Neural cell (in vitro differentiated cells): Measurements from ENCODE around the gene RAI14. TPM values are rescaled to one million over a fixed set of nuclear protein-coding genes. Genes with fewer than 3 reads are reported as not detected.

Experiments
- H2AFZ ChIP-seq: fragments of 200-600, 300-800 bp; sonication (generic), shearing (Covaris generic); 2 replicates; pipeline ENCODE4 v1.6.0; 2014; ENCODE audit warnings: low read depth, mild to moderate bottlenecking, antibody characterized with exemption, low read length, moderate library complexity
- H3F3A ChIP-seq: fragments of 200-600 bp; shearing (Covaris generic); 2 replicates; pipeline ENCODE4 v1.6.1; 2016; ENCODE audit warnings: mild to moderate bottlenecking, moderate library complexity, mixed read lengths, antibody characterized with exemption, low read length; ENCODE audit not compliant: insufficient read depth, poor library complexity, severe bottlenecking
- H3K27ac ChIP-seq: fragments of 200-600, 300-800 bp; sonication (generic), shearing (Covaris generic); 2 replicates; pipeline ENCODE4 v1.5.1; 2014; ENCODE audit warnings: mild to moderate bottlenecking, low read length, moderate library complexity
- H3K27me3 ChIP-seq: fragments of 300-800, 200-600 bp; sonication (generic), shearing (Covaris generic); 2 replicates; pipeline ENCODE4 v1.6.0; 2014; ENCODE audit warnings: mild to moderate bottlenecking, low read depth, low read length, moderate library complexity; ENCODE audit not compliant: insufficient read depth
- H3K36me3 ChIP-seq: fragments of 300-800, 200-600 bp; sonication (generic), shearing (Covaris generic); 2 replicates; pipeline ENCODE4 v1.5.1; 2014; ENCODE audit warnings: mild to moderate bottlenecking, antibody characterized with exemption, low read length, moderate library complexity; ENCODE audit not compliant: insufficient read depth
- H3K4me2 ChIP-seq: fragments of 300-800, 200-600 bp; sonication (generic), shearing (Covaris generic); 2 replicates; pipeline ENCODE4 v1.6.0; 2014; ENCODE audit warnings: mild to moderate bottlenecking, low read length
- H3K4me3 ChIP-seq: fragments of 300-800, 200-600 bp; sonication (generic), shearing (Covaris generic); 2 replicates; pipeline ENCODE4 v1.5.1; 2014; ENCODE audit warnings: mild to moderate bottlenecking, low read length, moderate library complexity
- H3K79me2 ChIP-seq: fragments of 200-600 bp; shearing (Covaris generic); replicated peaks from 2 replicates; pipeline ENCODE4 v1.6.0; 2014; ENCODE audit warnings: mild to moderate bottlenecking, low read length, moderate library complexity; ENCODE audit not compliant: insufficient read depth
- H3K9ac ChIP-seq: fragments of 300-800, 200-600 bp; sonication (generic), shearing (Covaris generic); 2 replicates; pipeline ENCODE4 v1.6.1; 2016; ENCODE audit warnings: mild to moderate bottlenecking, low read length, mixed read lengths
- H3K9me2 ChIP-seq: fragments of 200-600 bp; shearing (Covaris generic); 2 replicates; pipeline ENCODE4 v1.6.1; 2016; ENCODE audit warnings: mild to moderate bottlenecking, low read length, mixed read lengths; ENCODE audit not compliant: insufficient read depth
- H3K9me3 ChIP-seq: fragments of 200-600, 300-800 bp; sonication (generic), shearing (Covaris generic); 2 replicates; pipeline ENCODE4 v1.6.1; 2016; ENCODE audit warnings: mild to moderate bottlenecking, mixed run types, low read length, moderate library complexity, mixed read lengths
- H4K20me1 ChIP-seq: fragments of 200-600 bp; shearing (Covaris generic); 2 replicates; pipeline ENCODE4 v1.6.1; 2016; ENCODE audit warnings: mild to moderate bottlenecking, mixed run types; ENCODE audit not compliant: insufficient read depth
- CTCF ChIP-seq: fragments of 450-650 bp; IDR thresholded peaks from 2 replicates; pipeline ENCODE4 v1.5.1; 2014; ENCODE audit warnings: antibody characterized with exemption, mild to moderate bottlenecking, moderate library complexity; ENCODE audit not compliant: poor library complexity, severe bottlenecking
- EP300 ChIP-seq: fragments of 450-650 bp; conservative IDR thresholded peaks from 2 replicates; pipeline ENCODE4 v1.6.1; 2014; ENCODE audit warnings: antibody characterized with exemption, mild to moderate bottlenecking, moderate library complexity; ENCODE audit not compliant: poor library complexity, severe bottlenecking
- EZH2 ChIP-seq: fragments of 200-600, 300-800 bp; shearing (Covaris generic), sonication (generic); IDR thresholded peaks from 2 replicates; pipeline ENCODE4 v1.6.1; 2014; ENCODE audit warnings: antibody characterized with exemption, low read length, borderline replicate concordance, mild to moderate bottlenecking; ENCODE audit not compliant: insufficient read depth, poor library complexity, severe bottlenecking
- MXI1 ChIP-seq: fragments of 450-650 bp; conservative IDR thresholded peaks from 2 replicates; pipeline ENCODE4 v1.6.1; 2014; ENCODE audit warnings: antibody characterized with exemption, mild to moderate bottlenecking; ENCODE audit not compliant: poor library complexity, severe bottlenecking
- POLR2AphosphoS5 ChIP-seq: IDR thresholded peaks from 2 replicates; pipeline ENCODE4 v1.6.1; 2012
- RAD21 ChIP-seq: fragments of 450-650 bp; conservative IDR thresholded peaks from 2 replicates; pipeline ENCODE4 v1.6.1; 2014; ENCODE audit warnings: antibody characterized with exemption, mild to moderate bottlenecking, moderate library complexity
- REST ChIP-seq: IDR thresholded peaks from 2 replicates; pipeline ENCODE4 v1.6.1; 2012; ENCODE audit warnings: borderline replicate concordance
- SMC3 ChIP-seq: fragments of 450-650 bp; conservative IDR thresholded peaks from 2 replicates; pipeline ENCODE4 v1.6.1; 2014; ENCODE audit warnings: antibody characterized with exemption, mild to moderate bottlenecking, moderate library complexity; ENCODE audit not compliant: poor library complexity
- TAF1 ChIP-seq: IDR thresholded peaks from 2 replicates; pipeline ENCODE4 v1.6.1; 2012; ENCODE audit warnings: low read depth
- polyA plus RNA-seq: library from polyadenylated mRNA; depleted of rRNA; stranded (reverse); fragments of >200 nt; gene quantifications from 2 replicates; pipeline ENCODE4 v1.2.3, GENCODE V29; 2014

RAI14 gene
- polyA plus RNA-seq, 1 donor from 2014 or later: 7.8 TPM

GRCh38 chr5:34616651-34617050 is 39.5 kb upstream of the RAI14 start:
- H3K36me3 ChIP-seq: no peaks in the 10 kb centered on the region
- no peak overlapping the region for H3K27ac ChIP-seq
- no peak overlapping the region for H2AFZ ChIP-seq
- no peak overlapping the region for H3K9ac ChIP-seq
- no peaks in the 10 kb centered on the region for H3K9me2 ChIP-seq
- H3K9me3 ChIP-seq: no peaks in the 10 kb centered on the region
- no peaks in the 10 kb centered on the region for H4K20me1 ChIP-seq
- H3K4me2 ChIP-seq: no peak overlapping the region
- no peak overlapping the region for H3K4me3 ChIP-seq
- H3K79me2 ChIP-seq: no peaks in the 10 kb centered on the region
- H3K27me3 ChIP-seq: no peaks in the 10 kb centered on the region
- TF ChIP-seq SMC3 (no peak), POLR2AphosphoS5 (no peak), REST (no peak), MXI1 (no peak), TAF1 (no peak), EP300 (no peak), EZH2 (no peak), RAD21 (no peak), CTCF (no peak)
- no peaks in the 10 kb centered on the region for H3F3A ChIP-seq

- no peaks in the 10 kb centered on the region for H3K9me2 ChIP-seq
- no peaks in the 10 kb centered on the region for H3K9me3 ChIP-seq
Measured at GRCh38 chr5:34618371-34619065, 37.6 kb upstream of the RAI14 start.

More at GRCh38 chr5:34618371-34619065, 37.6 kb upstream of the RAI14 start:
- H3K27ac ChIP-seq: no peak overlapping the region
- no peak overlapping the region for H3K4me3 ChIP-seq
- no peaks in the 10 kb centered on the region for H3F3A ChIP-seq
- H3K9ac ChIP-seq: no peak overlapping the region
- no peaks in the 10 kb centered on the region for H3K36me3 ChIP-seq
- no peak overlapping the region for H2AFZ ChIP-seq
- no peaks in the 10 kb centered on the region for H3K79me2 ChIP-seq
- H3K4me2 ChIP-seq: no peak overlapping the region
- no peaks in the 10 kb centered on the region for H4K20me1 ChIP-seq
- no peaks in the 10 kb centered on the region for H3K27me3 ChIP-seq
- TF ChIP-seq TAF1 (no peak), CTCF (no peak), REST (no peak), SMC3 (no peak), EZH2 (no peak), RAD21 (no peak), EP300 (no peak), MXI1 (no peak), POLR2AphosphoS5 (no peak)
